HG03045 (cell line): ENCODE measurements around the gene ITPR2.
"Not testable (repeated sequence)": the region's sequence is repeated elsewhere in the genome, so short reads cannot be mapped to it uniquely, and the experiment has no call there.

Source experiments
- ATAC-seq: cut with Tn5 transposase; IDR thresholded peaks from one replicate; pipeline ENCODE4 v1.9.1; 2021; ENCODE audit warnings: mild to moderate bottlenecking, moderate library complexity; ENCODE audit not compliant: unreplicated experiment

The ITPR2 gene

DNA sequence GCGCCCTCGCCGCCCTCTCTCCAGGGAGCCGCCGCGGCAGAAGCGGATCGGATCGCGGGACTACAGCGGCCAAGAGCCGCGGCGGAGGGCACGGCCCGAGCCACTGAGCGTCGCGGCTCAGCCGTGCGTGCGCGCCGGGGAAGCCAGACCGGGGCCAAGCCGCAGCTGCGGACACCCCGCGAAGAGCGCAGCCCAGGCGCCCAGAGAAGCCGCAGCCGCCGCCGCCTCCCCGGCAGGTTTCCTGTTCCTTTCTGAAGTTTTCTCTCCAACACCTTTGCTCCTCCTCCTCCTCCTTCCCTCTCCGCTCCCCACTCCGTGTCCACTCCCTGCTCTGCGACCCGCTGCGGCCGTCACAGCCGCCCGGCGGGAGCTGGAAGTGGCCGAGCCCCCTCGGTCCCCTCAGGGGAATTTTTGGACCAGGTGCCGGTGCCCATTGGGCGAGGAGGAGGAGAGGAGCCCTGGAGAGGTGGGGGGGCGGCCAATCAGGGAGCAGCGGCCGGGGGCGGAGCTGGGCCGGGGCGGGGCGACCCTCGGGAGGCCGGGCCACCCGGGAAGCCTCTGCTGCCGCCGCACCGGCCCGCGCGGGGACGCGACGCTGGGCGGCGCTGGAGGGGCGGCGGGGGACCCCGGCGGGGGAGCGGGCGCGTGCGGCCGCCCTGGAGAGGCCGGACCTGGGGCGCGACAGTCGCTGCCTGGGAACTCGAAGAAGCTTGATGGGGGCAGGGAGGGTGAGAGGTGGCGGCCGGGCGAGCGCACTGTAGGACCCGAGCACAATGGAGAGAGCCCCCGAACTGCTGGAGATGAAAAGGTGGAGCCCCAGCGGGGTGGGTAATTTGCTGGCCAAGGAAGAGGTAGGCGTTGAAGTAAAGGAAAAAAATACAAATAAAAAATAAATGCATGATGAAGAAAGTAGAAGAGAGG is at the start of gene ITPR2:
Gene ITPR2 (minus strand): TSS at position 373 of the 921 bp plus-strand sequence. CDS start 413 bp downstream, outside the sequence.
- peak; percentile 73 for ATAC-seq

DNA sequence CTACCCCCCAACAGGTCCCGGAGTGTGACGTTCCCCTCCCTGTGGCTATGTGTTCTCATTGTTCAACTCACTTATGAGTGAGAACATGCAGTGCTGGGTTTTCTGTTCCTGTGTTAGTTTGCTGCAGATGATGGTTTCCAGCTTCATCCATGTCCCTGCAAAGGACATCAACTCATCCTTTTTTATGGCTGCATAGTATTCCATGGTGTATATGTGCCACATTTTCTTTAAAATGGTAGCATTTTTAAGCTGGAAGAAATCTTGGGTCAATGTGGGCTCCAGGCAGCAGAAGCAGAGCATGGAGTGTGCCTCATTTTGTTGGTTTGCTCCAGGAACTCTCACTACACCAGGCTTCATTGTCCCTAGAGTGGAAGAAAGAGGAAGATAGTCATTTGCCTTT is 47.6 kb upstream of the ITPR2 start:
- no peak for ATAC-seq

DNA sequence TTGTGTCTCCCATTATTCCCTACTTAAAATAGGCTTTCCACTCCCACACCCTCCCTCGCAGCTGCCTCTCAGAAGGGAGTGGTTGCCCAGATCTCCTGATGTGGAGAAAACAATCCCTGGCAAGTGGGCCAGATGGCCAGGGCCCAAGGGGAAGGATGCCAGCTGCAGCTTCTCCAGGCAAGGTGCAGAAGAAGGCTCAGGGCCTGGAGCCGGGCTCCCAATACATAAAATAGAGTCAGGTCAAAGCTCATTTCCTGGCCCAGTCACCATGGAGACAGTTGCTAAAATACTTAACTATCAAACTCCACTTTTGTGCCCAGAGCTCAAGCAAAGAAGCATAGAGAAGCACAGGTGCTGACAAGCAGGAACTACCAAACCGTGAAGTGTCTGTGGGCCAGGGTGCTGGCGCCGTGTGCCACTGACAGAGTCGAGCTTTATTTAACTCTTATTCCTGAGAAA is 45.7 kb upstream of the ITPR2 start:
- no peak for ATAC-seq

- ATAC-seq = peak; percentile 58
Measured at GRCh38 chr12:26874501-26875296, 41.7 kb upstream of the ITPR2 start.

- ATAC-seq = no peak
Measured at GRCh38 chr12:26872625-26873024, 39.6 kb upstream of the ITPR2 start.

GRCh38 chr12:26871985-26872384 is 39.0 kb upstream of the ITPR2 start:
- ATAC-seq = no peak

GRCh38 chr12:26870491-26871419 is 37.8 kb upstream of the ITPR2 start:
- no peak for ATAC-seq

DNA sequence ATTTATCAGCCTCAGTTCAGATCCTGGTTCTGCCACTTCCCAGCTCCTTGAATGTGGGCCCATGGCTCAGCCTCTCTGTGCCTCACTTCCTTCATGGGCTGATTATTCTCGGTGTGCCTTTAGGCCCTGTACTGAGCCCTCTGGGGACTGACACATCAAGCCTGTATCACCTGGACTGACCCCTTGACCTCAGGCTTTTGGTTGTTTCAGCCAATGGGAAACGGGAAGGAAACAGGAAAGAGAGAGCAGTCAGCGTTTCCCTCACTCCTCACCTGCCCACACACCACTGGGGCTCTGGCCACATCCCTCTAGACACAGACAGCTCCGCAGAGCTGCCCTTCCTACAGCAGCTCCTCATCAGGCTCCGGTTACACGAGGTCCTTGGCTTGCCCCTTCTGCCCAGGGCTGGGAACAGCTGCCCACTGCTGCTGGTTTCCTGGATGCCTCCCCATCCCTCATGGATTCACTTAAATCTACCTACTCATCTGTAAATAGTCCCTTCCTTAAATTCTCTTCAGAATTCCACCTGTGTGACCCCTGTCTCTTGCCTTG is 37.0 kb upstream of the ITPR2 start:
- ATAC-seq = no peak

GRCh38 chr12:26869104-26869494 is 36.1 kb upstream of the ITPR2 start:
- ATAC-seq = no peak

- no peak for ATAC-seq
Measured at GRCh38 chr12:26868447-26869103, 35.6 kb upstream of the ITPR2 start.

DNA sequence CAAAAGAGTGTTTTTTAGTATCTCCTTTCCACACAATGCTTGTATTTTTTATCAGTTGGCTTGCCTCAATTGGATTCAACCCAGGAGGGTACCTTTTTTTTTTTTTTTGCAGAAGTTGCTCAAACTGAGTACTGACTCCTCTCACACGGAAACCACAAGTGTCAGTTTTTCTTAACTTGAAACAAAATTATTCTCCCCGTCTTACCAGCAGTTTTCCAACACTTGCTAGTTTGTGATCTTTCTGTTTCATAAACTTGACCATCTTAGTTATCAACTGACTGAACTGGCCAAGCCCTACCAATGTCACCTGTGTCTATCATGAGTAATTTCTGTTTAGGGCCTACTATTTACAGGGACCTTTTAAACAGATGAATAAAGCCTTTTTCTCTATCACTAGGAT is 34.1 kb upstream of the ITPR2 start:
- ATAC-seq = peak; percentile 69

- no peak for ATAC-seq
Measured at GRCh38 chr12:26863515-26863914, 30.5 kb upstream of the ITPR2 start.

- not testable (repeated sequence) for ATAC-seq
Measured at GRCh38 chr12:26862787-26863186, 29.8 kb upstream of the ITPR2 start.

- ATAC-seq = no peak
Measured at GRCh38 chr12:26861690-26862089, 28.7 kb upstream of the ITPR2 start.

DNA sequence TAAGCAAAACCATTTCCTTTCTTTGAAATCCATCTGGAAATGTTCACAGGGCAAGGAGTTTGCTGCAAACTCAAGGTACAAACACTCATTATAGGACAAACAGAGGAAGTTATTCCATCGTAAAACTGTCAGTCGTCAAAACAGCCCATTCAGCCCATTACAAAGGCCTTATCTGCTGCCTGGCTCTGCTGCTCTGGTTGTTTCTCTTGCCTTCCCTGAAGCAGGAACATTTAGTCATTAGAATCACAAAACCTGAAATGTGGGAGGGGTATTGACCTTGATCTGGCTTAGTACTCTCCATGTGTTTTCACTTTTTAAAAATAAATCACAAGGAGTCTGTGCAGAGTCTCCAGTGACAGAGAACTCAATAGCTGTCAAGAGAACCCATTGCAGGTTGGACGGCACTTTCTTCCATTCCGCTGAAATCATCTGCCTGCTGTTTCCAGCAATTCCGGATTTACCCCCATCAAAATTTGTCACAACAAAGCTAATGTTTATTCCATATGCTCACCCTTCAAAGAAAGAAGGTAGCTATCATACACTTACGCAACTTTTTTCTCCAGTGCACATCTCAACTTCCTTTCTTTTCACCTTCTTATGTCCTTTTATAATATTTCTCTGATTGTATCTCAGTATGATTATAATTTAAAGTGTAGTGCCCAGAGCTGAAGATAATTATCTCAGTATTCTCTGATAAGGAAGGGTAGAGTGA is 24.6 kb upstream of the ITPR2 start:
- no peak for ATAC-seq

GRCh38 chr12:26855337-26855736 is 22.3 kb upstream of the ITPR2 start:
- ATAC-seq = no peak

DNA sequence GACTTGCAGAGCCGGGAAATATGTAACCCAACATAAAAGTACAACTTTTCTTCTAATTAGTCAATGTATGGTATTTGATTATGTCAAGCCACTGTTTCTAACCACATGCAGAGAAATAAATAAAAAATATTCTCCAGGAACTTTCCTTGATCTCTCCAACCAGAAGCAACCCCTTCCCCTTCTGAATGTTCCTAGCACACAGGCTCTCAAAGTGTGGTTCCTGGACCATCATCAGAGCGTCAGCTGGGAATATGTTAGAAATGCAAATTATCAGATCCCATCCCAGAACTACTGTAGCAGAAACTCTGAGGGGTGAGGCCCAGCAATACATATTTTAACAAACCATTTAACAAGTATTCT is 21.0 kb upstream of the ITPR2 start:
- peak; percentile 7 for ATAC-seq

- peak; percentile 68 for ATAC-seq
Measured at GRCh38 chr12:26853303-26854030, 20.5 kb upstream of the ITPR2 start.
